Peyer's patch (tissue), 4 donors: Measurements from ENCODE around the gene IZUMO2.

Experiments used
- POLR2A ChIP-seq, 2 donors: fragments of 450-650 bp; IDR thresholded peaks; one replicate each; pipeline ENCODE4 v1.5.1; 2017; ENCODE audit warnings: antibody characterized with exemption in 2 of 2, mild to moderate bottlenecking in 2 of 2, moderate library complexity in 2 of 2
- TF ChIP-seq, protein P1 (sequence below), 6 experiments: fragments of 450-650 bp in 4 of 6; fragments of 200-600 bp in 2 of 6; sonication (generic) in 1 of 6; IDR thresholded peaks; one replicate each; pipeline ENCODE4 v1.5.1; 2017 to 2019; ENCODE audit warnings: antibody characterized with exemption in 6 of 6, mild to moderate bottlenecking in 3 of 6, moderate library complexity in 1 of 6

DNA sequence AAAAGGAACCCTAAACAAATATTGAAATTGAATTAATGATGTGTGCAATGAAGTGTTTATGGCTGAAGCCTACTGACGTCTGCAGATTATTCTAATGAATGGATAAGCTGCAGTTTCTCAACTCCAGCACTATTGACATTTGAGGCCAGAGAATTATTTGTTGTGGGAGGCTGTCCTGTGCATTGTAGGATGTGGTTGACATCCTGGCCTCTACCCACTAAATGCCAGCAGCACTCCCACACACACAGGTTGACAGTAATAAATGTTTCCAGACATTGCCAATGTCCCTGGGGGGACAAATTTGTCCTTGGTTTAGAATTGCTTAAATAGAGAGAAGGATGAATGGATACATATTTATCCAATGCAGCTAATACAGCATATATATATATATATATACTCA is 21.1 kb upstream of the IZUMO2 start:
- TF ChIP-seq, protein P1, sequence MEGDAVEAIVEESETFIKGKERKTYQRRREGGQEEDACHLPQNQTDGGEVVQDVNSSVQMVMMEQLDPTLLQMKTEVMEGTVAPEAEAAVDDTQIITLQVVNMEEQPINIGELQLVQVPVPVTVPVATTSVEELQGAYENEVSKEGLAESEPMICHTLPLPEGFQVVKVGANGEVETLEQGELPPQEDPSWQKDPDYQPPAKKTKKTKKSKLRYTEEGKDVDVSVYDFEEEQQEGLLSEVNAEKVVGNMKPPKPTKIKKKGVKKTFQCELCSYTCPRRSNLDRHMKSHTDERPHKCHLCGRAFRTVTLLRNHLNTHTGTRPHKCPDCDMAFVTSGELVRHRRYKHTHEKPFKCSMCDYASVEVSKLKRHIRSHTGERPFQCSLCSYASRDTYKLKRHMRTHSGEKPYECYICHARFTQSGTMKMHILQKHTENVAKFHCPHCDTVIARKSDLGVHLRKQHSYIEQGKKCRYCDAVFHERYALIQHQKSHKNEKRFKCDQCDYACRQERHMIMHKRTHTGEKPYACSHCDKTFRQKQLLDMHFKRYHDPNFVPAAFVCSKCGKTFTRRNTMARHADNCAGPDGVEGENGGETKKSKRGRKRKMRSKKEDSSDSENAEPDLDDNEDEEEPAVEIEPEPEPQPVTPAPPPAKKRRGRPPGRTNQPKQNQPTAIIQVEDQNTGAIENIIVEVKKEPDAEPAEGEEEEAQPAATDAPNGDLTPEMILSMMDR (IDR thresholded peaks at IDR 0.05), result no peak
- TF ChIP-seq POLR2A (IDR thresholded peaks at IDR 0.05), result no peak
